ENCODE measurements around the gene CMYA5. TPM values are rescaled to one million over a fixed set of nuclear protein-coding genes. Genes with fewer than 3 reads are reported as not detected.

CMYA5 gene
- total and polyA plus RNA-seq, 2 of the 4 experiments (the other 2 are of a cell fraction): 0.39 to 0.90 TPM

DNA sequence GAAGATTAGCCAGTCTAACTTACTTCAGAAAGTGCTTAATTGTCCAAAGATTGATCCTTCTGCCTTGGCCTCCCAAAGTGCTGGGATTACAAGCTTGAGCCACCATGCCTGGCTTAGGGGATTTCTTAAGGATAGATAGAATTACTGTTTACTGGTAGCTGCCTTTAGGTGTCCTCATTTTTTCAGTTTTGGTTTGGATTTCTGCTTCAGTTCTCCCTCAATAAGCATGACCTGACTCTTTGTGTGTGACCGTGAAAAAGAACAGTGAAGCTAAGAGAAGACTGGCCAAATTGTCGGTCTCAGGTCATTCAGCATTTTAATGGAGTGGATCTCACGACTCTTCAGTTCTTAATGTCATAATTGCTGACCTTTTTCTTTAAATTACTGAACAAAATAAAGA, 22.9 kb upstream of the CMYA5 start:
- H3K4me2 ChIP-seq (ENCODE audit: low read depth, low read length): no peak overlapping the region
- H2BK5ac ChIP-seq (ENCODE audit: low read depth, low read length, poor library complexity, severe bottlenecking): no peak overlapping the region
- no peak overlapping the region for H3K18ac ChIP-seq (ENCODE audit: low read depth, low read length)
- H4K91ac ChIP-seq (ENCODE audit: insufficient read depth, low read depth, low read length): no peak overlapping the region
- in situ Hi-C loops (cut with MboI; ENCODE audit: low sequenced_read_pairs) (no loop called here), intact Hi-C loops (cut with micrococcal nuclease) (no loop called here), dilution Hi-C loops (cut with HindIII; ENCODE audit: low sequenced_read_pairs, unreplicated experiment) (no loop called here)
- no peak overlapping the region for H4K8ac ChIP-seq (ENCODE audit: low read depth in 2 of 2, low read length in 2 of 2)
- no peaks in the 10 kb centered on the region for H3K9me3 ChIP-seq (ENCODE audit: control insufficient read depth, insufficient read depth, low read length)
- H3K14ac ChIP-seq (replicated peaks; ENCODE audit: low read depth, low read length): no peak overlapping the region; the same call in 1 of the 2 replicates
- no peak overlapping the region for H3K56ac ChIP-seq (ENCODE audit: extremely low read depth, insufficient read depth, low read length)
- WGBS, 2 experiments (ENCODE audit: extremely low coverage in 2 of 2, insufficient read length in 1 of 2): no CpG with 5 or more reads among the region's 3 CpGs
- H2AK5ac ChIP-seq (ENCODE audit: low read depth, low read length): no peak overlapping the region
- no peak for DNase-seq
- POLR2A ChIA-PET (ENCODE audit: unreplicated experiment): no interaction called here
- H3K27me3 ChIP-seq (ENCODE audit: control insufficient read depth, insufficient read depth, low read length): no peaks in the 10 kb centered on the region
- H3K4me1 ChIP-seq (ENCODE audit: control insufficient read depth, insufficient read depth, low read length): no peaks in the 10 kb centered on the region
- BruUV-seq (replicated peaks): no TSS peak
- H4K20me1 ChIP-seq (ENCODE audit: insufficient read depth, low read length): no peaks in the 10 kb centered on the region
- H3K79me1 ChIP-seq (ENCODE audit: low read depth in 1 of 2, low read length in 2 of 2): no peaks in the 10 kb centered on the region; a peak in 1 of 4 replicates
- no peak overlapping the region for H3K4ac ChIP-seq (ENCODE audit: low read depth, low read length)
- no peak overlapping the region for H2BK15ac ChIP-seq (ENCODE audit: low read depth, low read length)
- CTCF ChIA-PET: no interaction called here
- H3K36me3 ChIP-seq (ENCODE audit: control insufficient read depth, insufficient read depth, low read length): peaks cover 7% of the 10 kb centered on the region; the same call in 1 of the 2 replicates
- no peaks in the 10 kb centered on the region for H3K9me1 ChIP-seq (ENCODE audit: insufficient read depth, low read length)
- no peak overlapping the region for H3K23ac ChIP-seq (ENCODE audit: low read depth, low read length)
- TF ChIP-seq, protein P1, sequence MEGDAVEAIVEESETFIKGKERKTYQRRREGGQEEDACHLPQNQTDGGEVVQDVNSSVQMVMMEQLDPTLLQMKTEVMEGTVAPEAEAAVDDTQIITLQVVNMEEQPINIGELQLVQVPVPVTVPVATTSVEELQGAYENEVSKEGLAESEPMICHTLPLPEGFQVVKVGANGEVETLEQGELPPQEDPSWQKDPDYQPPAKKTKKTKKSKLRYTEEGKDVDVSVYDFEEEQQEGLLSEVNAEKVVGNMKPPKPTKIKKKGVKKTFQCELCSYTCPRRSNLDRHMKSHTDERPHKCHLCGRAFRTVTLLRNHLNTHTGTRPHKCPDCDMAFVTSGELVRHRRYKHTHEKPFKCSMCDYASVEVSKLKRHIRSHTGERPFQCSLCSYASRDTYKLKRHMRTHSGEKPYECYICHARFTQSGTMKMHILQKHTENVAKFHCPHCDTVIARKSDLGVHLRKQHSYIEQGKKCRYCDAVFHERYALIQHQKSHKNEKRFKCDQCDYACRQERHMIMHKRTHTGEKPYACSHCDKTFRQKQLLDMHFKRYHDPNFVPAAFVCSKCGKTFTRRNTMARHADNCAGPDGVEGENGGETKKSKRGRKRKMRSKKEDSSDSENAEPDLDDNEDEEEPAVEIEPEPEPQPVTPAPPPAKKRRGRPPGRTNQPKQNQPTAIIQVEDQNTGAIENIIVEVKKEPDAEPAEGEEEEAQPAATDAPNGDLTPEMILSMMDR (conservative IDR thresholded peaks at IDR 0.05; ENCODE audit: low read depth, low read length): no peak
- TF ChIP-seq, protein P2, sequence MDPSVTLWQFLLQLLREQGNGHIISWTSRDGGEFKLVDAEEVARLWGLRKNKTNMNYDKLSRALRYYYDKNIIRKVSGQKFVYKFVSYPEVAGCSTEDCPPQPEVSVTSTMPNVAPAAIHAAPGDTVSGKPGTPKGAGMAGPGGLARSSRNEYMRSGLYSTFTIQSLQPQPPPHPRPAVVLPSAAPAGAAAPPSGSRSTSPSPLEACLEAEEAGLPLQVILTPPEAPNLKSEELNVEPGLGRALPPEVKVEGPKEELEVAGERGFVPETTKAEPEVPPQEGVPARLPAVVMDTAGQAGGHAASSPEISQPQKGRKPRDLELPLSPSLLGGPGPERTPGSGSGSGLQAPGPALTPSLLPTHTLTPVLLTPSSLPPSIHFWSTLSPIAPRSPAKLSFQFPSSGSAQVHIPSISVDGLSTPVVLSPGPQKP (IDR thresholded peaks at IDR 0.05; ENCODE audit: borderline replicate concordance, low read depth, low read length): no peak
- TF ChIP-seq MAFK (IDR thresholded peaks at IDR 0.05; ENCODE audit: low read depth, low read length) (no peak), RFX5 (IDR thresholded peaks at IDR 0.05; ENCODE audit: low read depth, low read length) (no peak), SMC3 (IDR thresholded peaks at IDR 0.05; ENCODE audit: low read depth, low read length) (no peak), CEBPB (IDR thresholded peaks at IDR 0.05; ENCODE audit: low read depth, low read length) (no peak)
- TF ChIP-seq, protein P3, sequence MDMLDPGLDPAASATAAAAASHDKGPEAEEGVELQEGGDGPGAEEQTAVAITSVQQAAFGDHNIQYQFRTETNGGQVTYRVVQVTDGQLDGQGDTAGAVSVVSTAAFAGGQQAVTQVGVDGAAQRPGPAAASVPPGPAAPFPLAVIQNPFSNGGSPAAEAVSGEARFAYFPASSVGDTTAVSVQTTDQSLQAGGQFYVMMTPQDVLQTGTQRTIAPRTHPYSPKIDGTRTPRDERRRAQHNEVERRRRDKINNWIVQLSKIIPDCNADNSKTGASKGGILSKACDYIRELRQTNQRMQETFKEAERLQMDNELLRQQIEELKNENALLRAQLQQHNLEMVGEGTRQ (IDR thresholded peaks at IDR 0.05; ENCODE audit: low read depth, low read length): no peak
- no peak overlapping the region for H2BK120ac ChIP-seq (ENCODE audit: low read depth, low read length)
- no peak overlapping the region for H3K9ac ChIP-seq (ENCODE audit: low read depth, low read length)
- H3K4me3 ChIP-seq (ENCODE audit: insufficient read depth, low read depth, low read length): no peak overlapping the region
- H2AFZ ChIP-seq (replicated peaks; ENCODE audit: low read length, poor library complexity): no peak overlapping the region
- H2AK9ac ChIP-seq (replicated peaks; ENCODE audit: low read depth, low read length, poor library complexity): no peak overlapping the region
- no peak overlapping the region for H4K5ac ChIP-seq (ENCODE audit: low read depth, low read length)
- no peak overlapping the region for H3K27ac ChIP-seq (ENCODE audit: insufficient read depth, low read length)
- no peak for ATAC-seq (ENCODE audit: low read depth)
- no peak overlapping the region for H2BK20ac ChIP-seq (ENCODE audit: low read depth, low read length)
